HG03159 (cell line): ENCODE data around the gene RHEX.

ENCODE experiments used
- ATAC-seq: cut with Tn5 transposase; IDR thresholded peaks from one replicate; pipeline ENCODE4 v1.9.1; 2021; ENCODE audit warnings: mild to moderate bottlenecking, moderate library complexity; ENCODE audit not compliant: unreplicated experiment

The RHEX gene

DNA sequence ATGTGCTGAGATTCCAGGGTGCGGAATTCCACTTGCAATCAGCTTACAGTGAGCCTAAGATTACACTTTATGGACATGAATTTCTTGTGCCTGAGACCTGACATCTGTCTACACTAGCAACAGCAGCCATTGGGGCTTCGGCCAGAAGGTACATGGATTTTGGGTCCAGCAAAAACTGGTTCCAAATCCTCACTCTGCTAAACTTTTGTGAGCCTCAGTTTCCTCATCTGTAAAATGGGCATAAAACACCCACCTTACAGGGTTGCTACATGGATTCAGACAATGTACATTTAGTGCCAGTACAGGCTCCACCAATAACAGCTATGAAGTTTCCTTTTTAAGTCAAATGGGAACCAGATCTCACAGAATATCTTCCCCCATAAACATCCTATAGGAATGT is 30.8 kb downstream of the RHEX start:
- ATAC-seq, result no peak

DNA sequence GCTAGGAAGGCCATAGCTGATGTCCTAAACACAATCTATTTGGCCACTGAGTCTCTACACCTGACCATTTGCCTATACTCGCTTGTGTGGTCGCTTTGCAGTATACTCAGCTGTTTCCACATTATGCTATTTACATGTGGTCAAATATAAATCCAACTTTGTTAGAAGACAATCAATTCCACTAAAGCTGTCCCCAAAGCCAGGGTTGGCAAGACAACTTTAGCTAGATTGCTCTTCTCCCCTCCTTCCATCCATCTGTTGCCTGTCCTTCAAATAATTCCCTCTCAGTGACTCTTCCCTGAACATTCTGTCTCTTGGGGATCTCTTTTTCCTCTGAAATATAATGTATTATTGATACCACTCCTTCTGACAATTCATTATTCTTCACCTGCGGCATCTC is 34.1 kb downstream of the RHEX start:
- ATAC-seq, result no peak

DNA sequence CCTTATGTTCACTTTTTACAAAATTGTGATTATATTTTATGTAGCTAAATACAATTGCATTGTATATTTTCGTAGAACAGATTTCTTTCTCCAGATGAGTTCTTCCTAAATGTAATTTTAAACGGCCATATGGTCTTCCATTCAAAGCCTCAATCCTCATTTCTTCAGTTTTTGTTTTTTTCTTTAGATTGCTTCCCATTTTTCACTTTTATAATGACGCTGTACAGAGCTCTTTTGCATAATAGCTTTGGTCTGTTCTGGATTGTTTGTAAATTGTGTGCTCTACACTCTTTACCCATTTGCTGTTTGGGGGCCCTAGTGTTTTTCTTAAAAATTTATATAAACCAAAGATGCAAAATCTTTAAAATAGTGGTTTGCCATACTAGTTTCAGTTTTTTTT is 36.4 kb downstream of the RHEX start:
- no peak for ATAC-seq

DNA sequence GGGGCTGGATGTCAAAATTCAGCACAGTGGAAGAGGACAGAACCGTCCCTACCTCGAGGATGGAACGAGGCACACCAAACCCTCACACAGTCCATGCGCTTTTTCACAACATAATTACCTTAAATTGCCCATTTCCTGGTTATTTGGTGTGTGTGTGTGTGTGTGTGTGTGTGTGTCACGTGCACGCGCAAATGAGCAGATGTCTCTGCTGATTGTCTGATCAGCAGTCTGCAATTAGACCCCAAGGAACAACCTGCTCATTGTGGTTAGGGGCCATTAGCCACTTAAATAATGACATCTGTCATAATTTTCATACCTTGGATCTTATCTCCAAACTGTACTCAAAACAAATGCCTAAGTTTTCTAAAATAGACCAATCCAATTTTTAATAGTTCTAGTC is 41.1 kb downstream of the RHEX start:
- ATAC-seq, result no peak

DNA sequence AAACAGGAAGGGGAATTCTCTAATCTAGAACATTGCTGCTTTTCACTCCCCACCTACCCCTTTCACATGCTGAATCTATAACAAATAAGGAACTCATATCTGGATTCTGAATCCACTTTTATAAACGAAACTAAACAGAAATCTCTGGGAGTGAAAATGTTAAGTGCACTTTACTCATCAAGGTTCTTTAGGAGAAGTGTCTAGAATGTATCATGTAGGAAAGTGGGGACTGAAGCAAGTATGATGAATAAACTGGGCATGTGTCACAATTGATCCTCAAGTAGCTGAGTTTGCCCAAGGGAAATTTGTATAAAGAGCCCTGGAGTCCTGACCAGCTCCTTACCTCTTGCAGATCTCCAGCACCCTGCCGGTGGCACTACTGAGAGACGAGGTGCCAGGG is 44.4 kb downstream of the RHEX start:
- no peak for ATAC-seq

DNA sequence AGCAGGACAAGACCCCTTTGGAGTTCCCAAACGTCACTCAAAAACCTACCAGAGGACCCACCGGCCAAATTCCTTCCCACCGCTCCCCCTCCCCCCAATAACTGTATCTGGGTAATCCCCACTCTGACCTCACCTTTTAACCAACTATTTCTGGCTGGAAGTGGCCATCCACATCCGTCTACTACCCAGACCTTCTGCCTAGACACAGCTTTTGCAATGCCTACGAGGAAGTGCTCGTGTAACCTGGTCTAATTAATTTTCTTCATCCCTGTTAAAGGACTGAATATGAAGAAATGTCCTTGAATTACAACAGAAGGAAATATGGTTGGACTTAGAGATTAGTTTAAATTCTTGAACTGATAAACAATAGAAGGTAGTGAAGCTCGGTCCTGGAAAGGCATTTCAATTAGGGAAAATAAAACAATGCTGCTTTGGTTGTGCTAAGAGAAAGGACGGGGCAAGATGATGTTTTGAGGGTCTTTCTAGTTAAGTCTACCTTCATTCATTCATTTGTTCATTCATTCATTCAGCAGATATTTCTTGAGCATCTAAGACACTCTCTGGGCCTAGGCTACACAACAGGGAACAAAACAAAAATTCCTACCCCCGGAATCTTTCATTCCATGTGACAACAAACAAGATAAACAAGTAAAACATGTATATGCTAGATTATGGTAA is 45.4 kb downstream of the RHEX start:
- no peak for ATAC-seq

DNA sequence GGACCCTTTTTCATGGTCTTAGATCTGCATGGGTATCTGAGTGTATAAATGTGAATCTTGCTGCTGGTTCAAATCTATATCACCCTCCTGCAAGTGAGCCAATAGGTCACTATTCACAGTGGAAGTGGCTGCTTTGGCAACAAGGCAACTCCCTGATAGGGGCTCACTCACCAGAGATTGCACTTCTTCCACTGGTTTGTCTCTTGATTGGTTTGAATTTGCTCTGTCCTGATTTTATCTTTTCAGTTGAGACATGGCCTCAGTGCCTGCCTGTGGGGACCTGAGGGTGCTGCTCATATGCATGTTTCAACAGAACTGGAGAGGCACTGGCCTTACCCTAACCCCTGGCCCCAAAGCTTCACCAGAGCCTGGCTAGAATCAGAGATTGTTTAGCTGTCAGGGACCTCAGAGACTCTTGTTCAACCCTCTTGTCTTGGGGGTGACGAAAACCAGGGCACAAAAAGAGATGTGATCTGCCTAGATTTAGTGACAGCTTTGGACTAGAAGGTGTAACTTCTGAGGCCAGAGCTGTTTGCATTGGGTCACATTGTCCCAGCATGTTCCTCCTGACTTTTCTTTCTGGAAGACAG is 47.3 kb downstream of the RHEX start:
- ATAC-seq, result no peak

DNA sequence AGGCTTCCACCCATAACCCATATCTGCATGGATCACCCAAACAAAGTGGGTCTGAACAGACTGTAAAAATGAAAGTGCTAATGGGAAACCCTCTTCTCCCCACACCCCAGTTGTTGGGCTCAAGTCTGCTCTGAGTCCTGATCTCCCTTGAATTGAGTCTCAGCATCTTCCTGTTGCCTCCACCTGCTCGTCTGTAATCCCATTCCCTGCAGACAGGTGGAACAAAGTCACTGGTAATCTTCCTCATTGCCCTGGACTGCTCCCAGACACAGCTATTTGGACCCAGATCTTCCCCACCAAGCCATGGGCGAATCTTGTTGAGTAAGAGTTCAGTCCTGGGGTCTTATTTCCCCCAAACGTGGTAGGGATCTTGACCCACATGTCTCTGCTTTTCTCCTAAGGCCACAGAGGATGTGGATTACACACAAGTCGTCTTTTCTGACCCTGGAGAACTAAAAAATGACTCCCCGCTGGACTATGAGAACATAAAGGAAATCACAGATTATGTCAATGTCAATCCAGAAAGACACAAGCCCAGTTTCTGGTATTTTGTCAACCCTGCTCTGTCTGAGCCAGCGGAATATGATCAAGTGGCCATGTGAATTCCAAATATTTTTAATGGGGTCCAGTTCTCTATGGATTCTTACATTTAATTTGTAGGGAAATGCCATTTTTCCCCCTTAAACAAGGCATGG is 48.5 kb downstream of the RHEX start:
- ATAC-seq, result no peak

DNA sequence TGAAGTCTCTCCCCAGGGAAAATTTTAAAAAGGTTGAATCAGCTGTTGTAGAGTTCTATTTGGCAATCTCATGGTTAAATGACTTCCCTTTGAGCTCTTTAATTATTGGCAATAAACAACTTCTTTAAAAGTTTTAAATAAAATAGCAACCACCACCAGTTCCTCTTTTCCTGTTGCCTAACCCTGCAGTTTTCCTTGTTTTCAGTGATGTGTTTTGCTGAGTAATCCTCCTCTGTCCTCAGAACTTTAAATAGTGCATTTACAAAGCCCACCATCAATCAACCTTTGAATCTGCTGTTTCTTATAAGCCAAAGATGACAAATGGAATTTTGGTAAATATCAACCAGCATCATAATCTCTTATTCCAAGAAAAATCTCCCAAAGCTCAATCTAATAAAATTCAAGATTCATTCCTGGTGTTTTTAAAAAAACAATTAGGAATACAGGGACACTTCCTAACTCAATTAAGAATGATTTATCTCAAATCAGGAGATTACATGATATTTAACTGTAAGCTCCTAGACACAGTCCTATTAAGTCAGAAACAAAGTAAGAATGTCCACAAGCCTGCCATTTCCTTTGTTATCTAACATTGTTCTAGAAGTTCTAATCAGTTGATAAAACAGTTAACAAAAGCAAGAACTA is 49.4 kb downstream of the RHEX start:
- no peak for ATAC-seq

DNA sequence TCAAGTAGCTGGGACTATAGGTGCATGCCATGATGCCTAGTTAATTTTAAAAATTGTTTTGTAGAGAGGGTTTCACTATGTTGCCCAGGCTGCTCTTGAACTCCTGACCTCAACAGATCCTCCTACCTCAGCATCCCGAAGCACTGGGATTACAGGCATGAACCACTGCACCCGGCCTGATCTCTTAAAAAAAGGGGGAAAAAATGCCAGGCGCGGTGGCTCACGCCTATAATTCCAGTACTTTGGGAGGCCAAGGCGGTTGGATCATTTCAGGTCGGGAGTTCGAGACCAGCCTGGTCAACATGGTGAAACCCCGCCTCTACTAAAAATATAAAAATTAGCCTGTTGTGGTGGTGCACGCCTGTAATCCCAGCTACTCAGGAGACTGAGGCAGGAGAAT is 51.0 kb downstream of the RHEX start:
- no peak for ATAC-seq

DNA sequence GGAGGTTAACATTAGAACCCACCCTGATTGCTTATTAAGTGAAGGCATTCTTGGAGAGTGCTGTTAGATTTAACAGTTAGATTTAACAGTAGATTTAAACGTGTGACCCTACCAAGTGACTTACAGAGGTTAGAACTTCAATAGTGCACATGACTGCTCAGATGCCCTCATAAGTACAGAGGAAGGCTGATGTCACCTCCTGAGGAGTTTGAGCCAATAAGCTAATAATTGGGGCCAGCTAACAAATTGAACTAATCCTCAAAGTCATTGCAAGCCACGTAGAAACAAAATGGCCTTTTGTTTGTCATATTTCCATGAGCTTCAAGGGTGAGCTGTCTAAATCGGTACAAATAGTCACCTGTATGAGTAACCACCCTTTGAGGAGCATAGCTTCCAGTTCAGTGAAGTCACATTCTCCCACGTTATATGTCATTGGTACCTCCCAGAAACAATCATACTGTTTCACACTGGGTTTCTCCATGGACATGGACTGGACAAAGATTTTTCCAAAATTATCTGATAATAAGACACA is 52.6 kb downstream of the RHEX start:
- no peak for ATAC-seq

DNA sequence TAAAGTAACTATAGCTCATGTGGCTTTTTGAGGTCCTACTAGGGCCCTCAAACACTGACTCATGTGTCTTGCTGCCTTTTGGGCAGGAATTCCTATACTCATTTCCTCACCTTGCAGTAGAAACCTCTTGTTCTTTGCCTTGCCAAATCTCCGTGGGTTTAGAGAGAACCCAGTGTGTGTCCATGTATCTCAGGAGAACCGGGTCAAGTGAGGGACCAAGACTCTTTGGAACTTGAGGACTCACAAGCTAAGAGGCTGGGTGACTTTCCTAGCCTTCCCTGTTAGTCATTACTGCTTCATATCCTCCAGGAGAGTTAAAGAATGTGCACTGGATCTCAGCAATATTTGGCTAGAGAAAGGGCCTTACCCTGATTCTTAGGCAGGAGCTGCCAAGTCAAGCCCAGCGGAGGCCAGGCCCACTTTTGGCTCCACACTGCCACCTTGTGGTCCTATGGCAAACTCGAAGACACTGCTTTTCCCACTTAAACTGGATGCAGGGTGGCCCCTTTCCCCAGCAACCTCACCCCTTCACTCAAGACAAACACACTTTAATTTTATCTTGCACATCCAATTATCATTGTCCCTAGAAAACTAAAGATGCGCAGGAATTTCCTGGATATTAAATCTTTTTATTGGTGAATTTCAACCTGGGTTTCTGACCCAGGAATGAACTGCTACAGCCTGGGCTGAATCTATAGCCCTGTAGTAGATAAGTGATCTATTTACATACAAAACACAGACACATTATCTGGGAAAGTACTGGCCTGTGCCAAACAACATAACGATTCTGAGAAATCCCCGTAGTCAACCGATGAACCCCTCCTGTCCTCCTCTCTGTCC is 53.6 kb downstream of the RHEX start:
- ATAC-seq, result no peak

DNA sequence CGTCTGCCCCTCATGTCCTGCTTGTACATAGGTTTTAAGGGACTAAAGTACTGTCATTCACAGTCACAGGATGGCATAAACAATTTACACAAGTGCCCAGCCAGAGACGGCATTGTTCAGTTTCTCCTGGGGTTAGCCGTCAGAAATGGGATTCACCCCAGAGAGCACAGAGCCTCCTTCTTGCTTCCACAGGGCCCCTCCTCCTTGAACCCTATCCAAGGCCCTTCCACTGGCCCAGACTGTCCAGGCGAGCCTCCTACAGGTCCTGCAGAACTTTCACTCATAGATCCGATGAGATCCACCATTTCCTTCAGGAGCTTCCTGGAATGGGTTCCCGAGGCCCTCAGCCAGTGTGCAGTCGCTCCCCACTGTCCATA is 54.2 kb downstream of the RHEX start:
- ATAC-seq, result no peak

DNA sequence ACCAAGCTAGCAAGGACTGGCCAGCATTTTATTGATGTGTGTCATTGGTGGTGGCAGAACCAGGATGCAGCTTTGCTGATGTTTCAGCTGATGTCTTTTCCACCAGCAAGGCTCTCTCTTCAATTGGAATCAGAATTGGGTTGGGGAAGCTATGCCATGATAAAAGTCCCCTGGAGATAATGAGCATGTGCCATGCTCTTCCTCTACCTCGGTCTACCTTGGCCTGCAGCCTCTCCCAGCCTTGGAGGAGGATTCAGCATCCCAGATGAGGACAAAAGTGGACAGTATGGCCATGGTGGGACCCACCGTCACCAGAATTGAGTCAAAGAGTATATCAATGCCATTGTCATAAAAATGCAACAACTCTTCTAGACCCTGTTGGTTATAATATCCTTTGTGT is 55.7 kb downstream of the RHEX start:
- ATAC-seq, result no peak

DNA sequence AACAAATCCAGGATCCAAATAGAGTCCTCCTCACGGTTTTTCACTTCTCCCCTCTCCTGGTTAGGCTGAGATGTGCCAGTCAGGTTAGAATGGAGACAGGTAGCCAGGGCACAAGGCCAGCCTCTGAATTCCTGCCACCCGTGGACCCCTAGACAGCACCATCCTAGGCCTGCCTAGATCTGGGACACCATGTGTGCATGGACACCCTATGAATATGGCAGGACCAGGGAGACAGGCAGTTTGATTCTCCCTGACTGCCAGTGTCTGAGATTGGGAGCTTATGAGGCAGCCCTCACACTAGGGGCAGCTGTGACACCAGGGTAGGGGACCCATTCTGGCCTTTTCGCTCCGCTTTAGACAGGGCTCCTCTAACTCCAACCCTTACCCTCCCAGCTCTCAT is 56.7 kb downstream of the RHEX start:
- ATAC-seq, result no peak

DNA sequence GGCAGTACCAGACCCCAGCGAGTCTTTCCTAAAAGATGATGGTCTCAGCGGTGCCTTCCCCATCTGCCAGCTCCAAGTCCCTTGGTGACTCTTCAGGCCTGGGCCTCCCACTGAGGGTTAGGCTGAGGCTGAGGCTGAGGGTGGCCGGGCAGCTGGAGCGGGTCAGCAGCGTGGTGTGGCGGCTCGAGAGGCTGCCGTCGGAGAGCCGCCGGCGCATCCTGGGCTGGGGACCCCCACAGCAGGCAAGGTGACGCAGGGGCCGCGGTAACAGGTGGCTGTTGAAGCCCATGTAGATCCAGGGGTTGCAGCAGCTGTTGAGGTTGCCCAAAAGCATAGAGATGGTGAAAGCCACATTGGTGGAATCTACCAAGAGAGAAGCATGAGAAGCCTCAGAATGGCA is 57.2 kb downstream of the RHEX start:
- no peak for ATAC-seq

DNA sequence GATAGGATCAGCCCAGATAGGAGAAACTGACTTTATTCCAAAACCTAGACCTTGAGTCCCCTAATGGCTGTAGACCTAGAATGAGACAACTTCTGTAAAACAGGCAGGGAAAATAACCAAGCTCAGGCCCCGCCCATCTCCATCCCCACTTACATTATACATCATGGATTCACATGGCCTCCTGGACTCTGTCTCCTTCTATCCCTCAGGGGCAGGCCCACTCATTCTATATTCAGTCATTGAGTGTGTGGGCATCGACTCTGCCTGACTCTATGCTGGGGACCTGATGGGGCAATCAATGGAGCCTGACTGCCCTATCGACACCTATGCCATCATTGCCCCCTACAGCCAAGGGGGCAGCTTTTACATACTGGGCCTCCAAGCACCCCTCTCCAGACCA is 57.8 kb downstream of the RHEX start:
- ATAC-seq, result no peak

DNA sequence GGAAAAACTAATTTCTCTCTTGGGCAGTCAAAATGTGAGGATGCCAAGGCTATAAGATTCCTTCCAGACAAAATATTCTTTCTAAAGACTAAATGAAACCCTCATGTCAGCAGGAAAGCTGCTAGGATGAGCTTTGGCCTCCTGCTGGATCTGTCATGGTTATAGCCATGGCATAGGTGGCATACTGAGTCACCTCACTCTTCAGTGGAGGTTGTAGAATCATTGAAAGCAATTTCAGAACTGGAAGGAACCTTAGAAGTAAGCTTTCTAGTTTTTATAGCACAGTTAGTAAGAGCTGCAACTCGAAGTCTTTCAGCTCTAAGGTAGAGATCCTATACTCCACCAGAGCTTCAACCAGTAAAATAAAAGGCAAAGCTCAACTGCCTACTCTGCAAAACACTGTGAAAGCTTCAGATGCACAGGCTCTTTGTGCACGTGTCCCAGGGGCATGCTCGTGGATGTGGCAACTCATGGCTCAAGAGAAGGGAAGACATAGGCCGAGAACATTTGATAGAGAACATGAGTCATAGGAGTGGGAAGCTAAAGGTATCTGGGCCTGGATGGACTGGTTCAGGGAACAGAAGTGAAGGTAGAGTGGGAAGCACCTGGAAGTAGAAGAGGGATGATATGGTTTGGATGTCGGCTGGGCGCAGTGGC is 58.4 kb downstream of the RHEX start:
- ATAC-seq, result no peak

DNA sequence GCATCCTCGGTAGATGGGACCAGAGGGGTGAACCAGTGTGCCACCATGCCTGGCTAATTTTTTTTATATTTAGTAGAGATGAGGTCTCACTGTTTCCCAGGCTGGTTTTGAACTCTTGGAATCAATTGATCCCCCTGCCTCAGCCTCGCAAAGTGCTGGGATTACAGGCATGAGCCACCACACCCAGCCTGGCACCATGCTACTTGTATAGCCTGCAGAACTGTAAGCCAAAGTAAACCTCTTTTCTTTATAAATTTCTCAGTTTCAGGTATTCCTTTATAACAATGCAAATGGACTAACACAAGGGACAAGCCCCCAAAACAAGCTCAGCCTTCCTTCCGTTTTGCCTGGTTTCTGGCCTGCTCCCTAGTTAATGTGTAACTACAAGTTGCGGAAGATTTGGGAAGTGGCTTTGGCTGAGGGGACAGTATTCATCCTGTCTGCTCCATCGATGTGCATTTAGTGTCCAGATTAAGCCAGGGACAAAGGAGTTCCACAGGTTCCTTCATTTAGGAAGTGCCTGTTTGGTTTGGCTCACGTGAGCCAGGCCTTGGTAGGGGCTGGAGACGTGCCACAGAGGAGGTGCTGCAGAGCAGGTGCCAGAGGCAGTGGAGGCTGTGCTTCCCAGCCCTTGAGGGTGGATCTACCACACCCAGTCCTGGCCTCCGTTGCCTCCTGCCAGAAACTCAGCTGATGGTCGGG is 59.8 kb downstream of the RHEX start:
- ATAC-seq, result no peak
